ENCODE results near the gene CACNA1C. TPM values are rescaled to one million over a fixed set of nuclear protein-coding genes. Genes with fewer than 3 reads are reported as not detected.

Gene CACNA1C
- total RNA-seq, 1 experiment from 2014 or later, result 3.7 TPM

DNA sequence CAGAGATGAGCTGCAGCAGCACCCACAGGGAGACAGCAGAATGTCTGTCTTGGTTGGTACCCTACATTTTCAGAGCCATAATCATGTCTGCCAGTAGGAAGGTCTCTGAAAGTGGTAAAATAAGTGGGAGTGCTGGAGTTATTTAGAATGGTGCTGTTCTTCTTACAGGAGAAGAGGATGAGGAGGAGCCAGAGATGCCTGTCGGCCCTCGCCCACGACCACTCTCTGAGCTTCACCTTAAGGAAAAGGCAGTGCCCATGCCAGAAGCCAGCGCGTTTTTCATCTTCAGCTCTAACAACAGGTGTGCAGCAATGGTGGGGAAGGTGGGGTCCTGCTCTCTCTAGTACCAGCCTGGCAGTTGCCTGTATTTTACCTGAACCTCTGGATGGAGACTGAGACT lies 540.3 kb downstream of the CACNA1C start:
- TF ChIP-seq, protein P1, sequence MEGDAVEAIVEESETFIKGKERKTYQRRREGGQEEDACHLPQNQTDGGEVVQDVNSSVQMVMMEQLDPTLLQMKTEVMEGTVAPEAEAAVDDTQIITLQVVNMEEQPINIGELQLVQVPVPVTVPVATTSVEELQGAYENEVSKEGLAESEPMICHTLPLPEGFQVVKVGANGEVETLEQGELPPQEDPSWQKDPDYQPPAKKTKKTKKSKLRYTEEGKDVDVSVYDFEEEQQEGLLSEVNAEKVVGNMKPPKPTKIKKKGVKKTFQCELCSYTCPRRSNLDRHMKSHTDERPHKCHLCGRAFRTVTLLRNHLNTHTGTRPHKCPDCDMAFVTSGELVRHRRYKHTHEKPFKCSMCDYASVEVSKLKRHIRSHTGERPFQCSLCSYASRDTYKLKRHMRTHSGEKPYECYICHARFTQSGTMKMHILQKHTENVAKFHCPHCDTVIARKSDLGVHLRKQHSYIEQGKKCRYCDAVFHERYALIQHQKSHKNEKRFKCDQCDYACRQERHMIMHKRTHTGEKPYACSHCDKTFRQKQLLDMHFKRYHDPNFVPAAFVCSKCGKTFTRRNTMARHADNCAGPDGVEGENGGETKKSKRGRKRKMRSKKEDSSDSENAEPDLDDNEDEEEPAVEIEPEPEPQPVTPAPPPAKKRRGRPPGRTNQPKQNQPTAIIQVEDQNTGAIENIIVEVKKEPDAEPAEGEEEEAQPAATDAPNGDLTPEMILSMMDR (conservative IDR thresholded peaks at IDR 0.05; ENCODE audit: low read depth, low read length), result no peak
- TF ChIP-seq EZH2 (IDR thresholded peaks at IDR 0.05; ENCODE audit: borderline replicate concordance, low read depth, low read length, poor library complexity, severe bottlenecking), result no peak
- POLR2A ChIA-PET (ENCODE audit: low non-redundant PET), result no interaction called here
- DNase-seq (ENCODE audit: low spot score), result no peak
- intact Hi-C loops (cut with micrococcal nuclease; ENCODE audit: unreplicated experiment), result no loop called here
- Histone ChIP-seq H3K9me3 (ENCODE audit: low read depth, low read length, poor library complexity, severe bottlenecking) (peaks cover 10% of the 10 kb centered on the region), H3K36me3 (ENCODE audit: insufficient read depth, low read length, poor library complexity, severe bottlenecking) (no peaks in the 10 kb centered on the region), H3K27me3 (replicated peaks; ENCODE audit: insufficient read depth, low read depth, low read length, poor library complexity) (no peaks in the 10 kb centered on the region), H3K27ac (ENCODE audit: low read depth, low read length, poor library complexity, severe bottlenecking) (no peak overlapping the region), H3K4me1 (ENCODE audit: insufficient read depth, low read length, poor library complexity, severe bottlenecking) (no peaks in the 10 kb centered on the region), H3K4me3 (ENCODE audit: low read depth, low read length, poor library complexity, severe bottlenecking) (no peak overlapping the region)
- CTCF ChIA-PET, result no interaction called here
- BruUV-seq (replicated peaks), result no TSS peak

DNA sequence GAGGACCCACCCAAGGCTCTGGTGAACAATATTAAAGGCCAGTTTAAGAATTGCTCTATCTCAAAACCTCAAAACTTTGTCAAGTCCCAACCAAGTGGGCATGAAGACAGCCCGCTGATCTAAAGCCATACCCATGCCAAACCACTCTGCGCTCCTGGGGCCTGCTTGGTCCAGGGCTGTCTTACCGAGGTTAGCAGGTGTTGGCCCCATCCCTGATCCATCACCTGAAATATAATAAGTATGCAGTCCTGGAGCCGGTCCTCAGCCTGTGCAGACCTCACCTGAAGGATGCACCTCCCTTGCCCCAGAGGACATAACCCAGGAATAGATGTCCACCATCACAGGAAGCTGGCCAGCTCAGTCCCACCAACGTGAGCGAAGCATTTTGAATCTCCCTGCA lies 543.7 kb downstream of the CACNA1C start:
- Histone ChIP-seq H3K9me3 (ENCODE audit: low read depth, low read length, poor library complexity, severe bottlenecking) (peaks cover 10% of the 10 kb centered on the region), H3K27ac (ENCODE audit: low read depth, low read length, poor library complexity, severe bottlenecking) (no peak overlapping the region), H3K4me3 (ENCODE audit: low read depth, low read length, poor library complexity, severe bottlenecking) (no peak overlapping the region), H3K27me3 (replicated peaks; ENCODE audit: insufficient read depth, low read depth, low read length, poor library complexity) (no peaks in the 10 kb centered on the region), H3K4me1 (ENCODE audit: insufficient read depth, low read length, poor library complexity, severe bottlenecking) (no peaks in the 10 kb centered on the region), H3K36me3 (ENCODE audit: insufficient read depth, low read length, poor library complexity, severe bottlenecking) (no peaks in the 10 kb centered on the region)
- DNase-seq (ENCODE audit: low spot score), result no peak
- CTCF ChIA-PET, result no interaction called here
- TF ChIP-seq, protein P1 (conservative IDR thresholded peaks at IDR 0.05; ENCODE audit: low read depth, low read length), result no peak
- TF ChIP-seq EZH2 (IDR thresholded peaks at IDR 0.05; ENCODE audit: borderline replicate concordance, low read depth, low read length, poor library complexity, severe bottlenecking), result no peak
- BruUV-seq (replicated peaks), result no TSS peak
- POLR2A ChIA-PET (ENCODE audit: low non-redundant PET), result no interaction called here
- intact Hi-C loops (cut with micrococcal nuclease; ENCODE audit: unreplicated experiment), result no loop called here

DNA sequence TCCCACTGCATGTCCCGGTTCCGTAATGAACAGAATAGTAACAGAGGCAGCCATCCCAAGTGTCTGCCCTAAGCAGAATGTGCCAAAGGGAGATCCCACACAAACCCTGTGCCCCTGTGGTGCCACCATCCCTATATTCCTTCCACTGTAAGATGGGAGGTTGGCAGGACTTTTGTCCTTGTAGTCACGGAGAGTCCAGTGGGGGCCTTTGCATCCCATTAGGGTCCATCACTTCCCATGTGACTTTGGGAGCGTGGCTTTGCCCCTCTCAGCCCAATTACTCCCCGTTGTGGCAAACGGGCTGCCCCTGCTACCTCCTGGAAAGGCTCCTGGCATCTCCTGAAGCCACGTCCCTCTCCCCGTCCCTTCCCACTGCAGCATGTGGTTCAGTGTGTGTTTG lies 552.5 kb downstream of the CACNA1C start:
- CTCF ChIA-PET, result no interaction called here
- POLR2A ChIA-PET (ENCODE audit: low non-redundant PET), result no interaction called here

More for the DNA sequence above, 552.5 kb downstream of the CACNA1C start:
- no peak for DNase-seq (ENCODE audit: low spot score)
- Histone ChIP-seq H3K4me3 (ENCODE audit: low read depth, low read length, poor library complexity, severe bottlenecking) (no peak overlapping the region), H3K9me3 (ENCODE audit: low read depth, low read length, poor library complexity, severe bottlenecking) (no peaks in the 10 kb centered on the region), H3K27ac (ENCODE audit: low read depth, low read length, poor library complexity, severe bottlenecking) (no peak overlapping the region), H3K4me1 (ENCODE audit: insufficient read depth, low read length, poor library complexity, severe bottlenecking) (no peaks in the 10 kb centered on the region), H3K36me3 (ENCODE audit: insufficient read depth, low read length, poor library complexity, severe bottlenecking) (no peaks in the 10 kb centered on the region), H3K27me3 (replicated peaks; ENCODE audit: insufficient read depth, low read depth, low read length, poor library complexity) (no peaks in the 10 kb centered on the region)
- BruUV-seq (replicated peaks), result no TSS peak
- TF ChIP-seq, protein P1 (conservative IDR thresholded peaks at IDR 0.05; ENCODE audit: low read depth, low read length), result no peak
- no peak for TF ChIP-seq EZH2 (IDR thresholded peaks at IDR 0.05; ENCODE audit: borderline replicate concordance, low read depth, low read length, poor library complexity, severe bottlenecking)
- intact Hi-C loops (cut with micrococcal nuclease; ENCODE audit: unreplicated experiment), result no loop called here

Data from A673 (cell line).